ENCODE measurements around the gene MINDY4.

The MINDY4 gene

DNA sequence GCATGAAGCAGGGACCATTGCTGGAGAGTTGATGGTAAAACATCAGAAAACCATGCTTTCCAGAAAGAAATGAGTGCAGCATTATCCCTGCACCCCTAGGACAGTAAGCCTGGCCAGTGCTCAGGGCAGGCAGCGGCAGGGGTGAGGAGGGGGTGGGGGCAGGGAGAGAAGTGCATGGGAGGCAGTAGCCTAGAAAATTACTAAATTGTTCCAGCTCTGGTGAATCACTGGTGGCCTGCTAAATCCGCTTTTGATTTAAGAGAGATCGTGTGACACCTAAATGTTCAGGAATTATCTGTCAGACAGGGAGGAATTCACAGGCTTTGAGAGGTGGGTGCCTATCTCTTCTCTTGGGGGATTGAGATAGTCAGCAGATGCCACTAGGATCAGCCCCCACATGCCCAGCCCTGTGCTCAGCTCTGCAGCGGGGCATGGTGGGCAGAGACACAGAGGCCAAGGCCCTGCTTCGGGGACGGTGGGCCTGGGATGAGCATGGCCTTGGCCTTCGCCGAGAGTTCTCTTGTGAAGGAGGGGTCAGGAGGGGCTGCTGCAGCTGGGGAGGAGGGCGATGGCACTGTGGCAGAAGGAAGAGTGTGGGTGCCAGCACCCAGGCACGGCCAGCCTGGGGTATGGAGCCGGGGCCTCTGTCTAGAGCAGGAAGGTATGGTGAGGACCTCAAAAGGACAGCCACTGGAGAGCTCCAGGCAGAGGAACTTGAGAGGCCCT is 135.5 kb downstream of the MINDY4 start:
- FAIRE-seq, result no peak

DNA sequence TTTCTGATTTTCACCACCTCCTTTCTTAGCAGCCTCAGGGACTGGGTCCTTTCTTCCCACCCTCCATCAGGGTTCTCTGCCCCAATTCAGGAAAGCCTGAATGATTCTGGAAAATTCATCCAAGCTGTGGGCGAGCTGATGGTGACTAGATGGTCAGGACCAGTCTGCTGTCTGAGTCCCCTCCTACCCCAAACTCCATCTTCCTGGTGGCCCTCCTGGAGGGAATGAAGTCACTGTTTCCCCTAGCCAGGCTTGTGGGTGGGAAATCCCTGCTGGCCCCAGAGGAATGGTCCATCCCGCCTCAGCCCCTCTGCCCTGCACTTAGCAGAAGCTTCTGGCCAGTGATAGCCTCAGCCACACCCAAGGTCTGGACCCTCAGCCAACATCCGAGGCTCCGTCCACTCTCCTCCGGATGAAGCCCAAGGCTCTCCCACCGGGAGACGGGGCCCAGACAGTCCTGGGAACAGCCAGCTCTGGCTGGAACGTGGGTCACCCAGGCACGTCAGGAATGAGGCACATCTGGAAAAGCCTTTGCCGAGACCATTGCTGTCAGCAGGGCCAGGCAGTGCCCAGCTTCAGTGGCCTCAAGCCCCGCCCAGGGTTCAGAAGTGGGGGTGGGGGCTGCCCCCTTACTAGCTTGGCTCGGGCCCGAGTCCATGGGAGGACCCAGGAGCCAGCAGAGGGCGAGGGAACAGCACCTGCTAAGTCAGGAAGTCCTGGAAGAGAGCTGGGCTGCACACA is 136.5 kb downstream of the MINDY4 start:
- FAIRE-seq, result no peak

DNA sequence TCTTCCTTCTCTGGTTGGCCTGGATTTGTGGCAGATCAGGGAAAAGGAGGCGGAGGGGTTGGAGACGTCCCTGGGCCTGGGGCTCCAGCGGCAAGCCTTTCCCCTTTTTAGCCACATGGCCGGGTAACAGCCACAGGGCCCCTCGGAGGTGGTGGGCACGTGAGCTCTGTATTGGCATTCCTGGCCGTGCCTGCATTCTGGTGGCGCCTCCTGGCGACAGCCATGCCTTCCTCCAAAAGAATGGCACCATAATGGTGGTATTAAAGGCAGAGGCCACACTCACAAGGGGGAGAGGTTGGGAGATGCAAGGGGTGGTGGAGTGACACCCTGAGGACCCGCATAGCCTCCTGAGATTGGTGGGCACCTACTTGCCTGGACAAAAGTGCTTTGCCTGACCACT is 137.5 kb downstream of the MINDY4 start:
- no peak for FAIRE-seq

DNA sequence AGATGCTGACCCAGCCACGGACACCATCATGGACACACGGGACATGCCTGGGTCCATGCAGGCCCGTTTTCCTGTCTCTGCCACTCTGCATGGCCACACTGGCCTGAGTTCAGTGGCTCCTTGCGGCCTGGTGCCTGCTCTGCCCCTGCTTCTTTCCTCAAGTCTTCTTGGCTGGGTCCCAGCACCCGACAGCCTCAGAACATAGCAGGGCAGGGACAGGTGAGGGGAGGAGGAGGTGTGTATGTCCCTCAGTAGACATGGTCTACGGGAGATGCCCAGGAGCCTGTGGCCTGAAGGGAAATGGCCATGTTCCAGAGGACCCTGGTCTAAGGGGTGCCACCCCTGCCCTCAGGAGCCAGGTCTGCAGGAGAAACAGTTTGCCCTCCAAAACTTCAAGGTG is 138.2 kb downstream of the MINDY4 start:
- no peak for FAIRE-seq

DNA sequence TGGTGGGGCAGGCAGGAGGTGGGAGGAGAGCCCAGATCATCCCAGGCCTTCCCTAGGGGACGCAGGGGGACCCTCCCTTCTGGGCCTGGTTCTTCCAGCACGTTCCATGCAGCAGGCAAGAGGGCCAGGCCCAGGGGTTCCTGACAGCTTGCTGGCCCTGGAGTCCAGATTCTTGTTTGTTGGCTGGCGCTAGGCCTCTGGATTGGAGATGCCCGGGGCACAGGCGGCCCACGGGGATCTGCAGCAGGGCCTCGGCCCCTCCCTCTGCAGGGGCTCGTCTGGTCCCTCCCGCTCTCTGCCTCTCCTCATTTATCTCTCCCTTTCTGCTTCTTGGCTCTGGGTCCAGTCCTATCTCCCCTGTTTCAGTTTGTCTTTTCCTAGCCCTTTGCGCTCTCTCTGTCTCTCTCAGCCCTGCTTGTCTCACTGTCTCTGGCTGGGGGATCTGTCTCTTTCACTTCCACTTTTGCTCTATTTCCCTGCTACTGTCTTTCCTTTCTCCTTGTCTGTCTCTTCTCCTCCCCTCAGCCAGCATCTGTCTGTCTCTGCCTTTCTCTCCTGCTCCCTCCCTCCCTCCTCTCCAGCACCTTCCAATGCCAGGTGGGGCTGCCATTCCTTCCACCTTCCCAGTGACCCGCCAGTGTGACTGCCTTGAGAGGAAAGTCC is 139.3 kb downstream of the MINDY4 start:
- FAIRE-seq, result no peak

DNA sequence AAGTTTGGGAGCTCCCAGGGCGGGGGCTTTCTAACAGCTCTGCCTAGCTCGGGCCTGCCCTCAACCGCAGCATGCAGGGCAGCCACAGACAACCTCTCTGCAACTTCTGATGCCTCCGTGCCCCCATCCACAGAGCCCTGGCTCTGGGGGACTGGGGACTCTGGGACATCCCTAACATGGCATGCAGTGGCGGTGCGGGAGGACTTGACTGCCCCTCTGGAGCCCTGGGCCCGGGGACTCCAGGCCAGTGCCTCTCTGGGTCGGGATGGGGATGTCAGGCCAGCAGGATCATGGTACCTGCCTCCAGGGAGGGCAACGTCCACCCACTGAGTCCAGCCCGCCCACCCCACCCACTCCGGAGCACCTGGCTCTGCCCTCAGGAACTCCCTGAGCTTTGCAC is 139.9 kb downstream of the MINDY4 start:
- no peak for FAIRE-seq

DNA sequence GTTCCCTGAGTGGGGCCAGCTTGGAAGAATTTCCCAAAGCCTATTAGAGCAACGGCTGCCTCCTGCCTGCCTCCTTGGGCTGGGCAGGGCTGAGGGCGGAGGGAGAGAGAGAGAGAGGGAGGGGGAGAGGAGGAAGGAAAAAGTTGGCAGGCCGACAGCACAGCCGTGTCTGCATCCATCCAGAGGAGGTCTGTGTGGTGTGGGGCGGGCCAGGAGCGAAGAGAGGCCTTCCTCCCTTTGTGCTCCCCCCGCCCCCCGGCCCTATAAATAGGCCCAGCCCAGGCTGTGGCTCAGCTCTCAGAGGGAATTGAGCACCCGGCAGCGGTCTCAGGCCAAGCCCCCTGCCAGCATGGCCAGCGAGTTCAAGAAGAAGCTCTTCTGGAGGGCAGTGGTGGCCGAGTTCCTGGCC is 140.3 kb downstream of the MINDY4 start, which contains the start of gene AQP1:
Gene AQP1, plus strand, starts transcription at position 293 of the 409 bp plus-strand sequence. Its CDS starts 57 bp downstream, at position 350.
- FAIRE-seq, result no peak

DNA sequence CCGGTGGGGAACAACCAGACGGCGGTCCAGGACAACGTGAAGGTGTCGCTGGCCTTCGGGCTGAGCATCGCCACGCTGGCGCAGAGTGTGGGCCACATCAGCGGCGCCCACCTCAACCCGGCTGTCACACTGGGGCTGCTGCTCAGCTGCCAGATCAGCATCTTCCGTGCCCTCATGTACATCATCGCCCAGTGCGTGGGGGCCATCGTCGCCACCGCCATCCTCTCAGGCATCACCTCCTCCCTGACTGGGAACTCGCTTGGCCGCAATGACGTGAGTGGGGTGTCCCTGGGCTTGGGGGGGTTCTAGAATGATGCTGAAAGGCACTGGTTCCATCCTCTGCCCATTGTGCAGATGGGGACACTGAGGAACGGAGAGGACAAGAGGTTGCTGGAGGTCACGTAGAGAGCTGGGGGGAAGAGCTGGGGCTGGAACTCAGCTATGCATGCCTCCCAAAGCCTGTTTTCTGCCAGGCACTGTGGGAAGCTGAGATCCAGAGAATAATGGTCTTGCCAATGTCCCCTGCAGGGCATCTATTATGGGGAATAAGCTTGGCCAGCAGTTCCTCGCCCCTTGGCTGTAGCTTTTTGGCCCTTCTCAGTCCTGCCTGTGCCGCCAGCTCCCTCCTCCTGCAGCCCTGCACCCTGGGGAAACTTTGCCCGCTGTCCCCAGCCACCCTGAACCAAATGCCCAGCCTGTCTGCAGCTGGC is 141.0 kb downstream of the MINDY4 start:
- FAIRE-seq, result no peak

DNA sequence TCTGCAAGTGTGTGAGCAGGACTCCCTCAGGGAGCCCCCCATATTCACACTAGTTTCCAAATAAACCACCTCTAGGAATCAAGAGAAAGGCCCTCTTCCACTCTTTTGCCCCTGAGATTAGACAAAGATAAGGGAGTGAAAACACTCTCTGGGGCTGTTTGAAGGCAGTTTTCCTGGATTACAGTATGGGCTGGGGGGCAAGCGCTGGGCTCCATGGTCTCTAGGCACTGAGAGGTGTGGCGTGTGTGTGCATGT is 141.4 kb downstream of the MINDY4 start:
- no peak for FAIRE-seq

DNA sequence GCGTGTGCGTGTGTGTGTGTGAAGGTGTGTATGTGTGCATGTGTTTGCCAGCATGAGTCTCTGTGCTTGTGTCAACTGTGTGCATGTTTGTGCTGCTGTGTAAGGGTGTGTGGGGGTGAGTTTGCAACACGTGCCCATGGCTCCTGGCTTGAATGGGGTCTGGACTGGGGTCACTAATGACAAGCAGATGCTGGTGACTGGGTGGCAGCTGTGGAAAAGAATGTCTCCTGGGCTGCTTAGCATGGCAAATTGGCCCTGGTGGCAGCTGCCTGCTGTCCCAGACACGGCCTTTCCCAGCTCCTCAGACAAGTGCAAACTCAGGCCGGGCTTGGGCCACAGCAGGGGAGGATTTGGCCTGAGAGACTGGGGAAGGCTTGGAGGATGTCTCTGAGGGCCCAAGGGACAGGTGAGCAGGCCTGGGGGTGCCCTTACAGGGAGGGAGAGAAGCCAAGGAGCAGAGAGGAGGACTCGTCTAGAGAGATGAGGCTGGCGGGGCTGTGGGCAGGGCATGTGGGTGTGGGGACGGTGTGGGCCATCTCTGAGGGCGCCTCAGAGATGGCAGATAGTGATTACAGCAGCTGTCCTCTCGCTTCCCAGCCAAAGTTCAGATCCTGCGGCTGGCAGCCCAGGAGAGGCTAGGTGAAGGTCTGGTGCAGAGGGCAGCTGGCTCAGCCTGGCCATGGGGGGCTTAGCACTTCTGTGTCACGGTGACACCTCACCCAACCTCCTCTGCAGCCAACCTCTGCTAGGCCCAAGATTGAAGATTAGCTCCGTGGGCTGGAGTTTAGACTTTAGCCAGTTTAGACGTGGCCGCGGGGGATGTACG is 142.0 kb downstream of the MINDY4 start:
- no peak for FAIRE-seq

DNA sequence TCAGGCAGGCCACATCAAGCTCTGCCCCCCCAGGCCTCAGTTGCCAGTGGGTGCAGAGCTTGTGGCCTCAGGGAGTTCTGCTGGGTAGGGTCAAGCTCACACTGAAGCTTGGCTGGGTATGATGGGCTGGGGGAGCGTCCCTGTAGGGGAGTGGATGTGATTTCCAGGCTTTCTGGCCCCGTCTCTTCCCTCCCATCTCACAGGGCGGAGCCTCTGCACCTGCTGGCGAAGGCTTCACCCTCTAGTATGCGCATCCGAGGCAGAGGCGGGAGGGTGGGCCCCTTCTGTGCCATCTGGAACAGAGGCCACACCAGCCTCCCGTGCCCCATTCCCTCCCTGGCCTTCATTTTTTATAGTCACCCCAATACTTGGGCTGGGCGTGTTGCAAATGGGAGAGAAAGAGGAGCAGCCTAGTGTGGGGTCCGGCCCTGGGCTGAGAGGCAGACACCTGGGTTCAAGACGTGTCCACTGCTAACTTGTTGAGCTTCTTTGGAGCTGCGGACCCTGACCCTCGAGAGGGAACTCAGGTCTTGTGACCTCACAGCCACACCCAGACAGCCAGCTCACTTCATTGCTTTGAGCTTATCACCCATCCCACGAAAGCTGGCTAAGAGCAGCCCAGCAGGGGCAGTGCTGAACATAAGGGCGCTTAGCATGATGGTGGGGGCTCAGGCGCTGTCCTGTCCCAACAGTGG is 142.8 kb downstream of the MINDY4 start:
- no peak for FAIRE-seq

DNA sequence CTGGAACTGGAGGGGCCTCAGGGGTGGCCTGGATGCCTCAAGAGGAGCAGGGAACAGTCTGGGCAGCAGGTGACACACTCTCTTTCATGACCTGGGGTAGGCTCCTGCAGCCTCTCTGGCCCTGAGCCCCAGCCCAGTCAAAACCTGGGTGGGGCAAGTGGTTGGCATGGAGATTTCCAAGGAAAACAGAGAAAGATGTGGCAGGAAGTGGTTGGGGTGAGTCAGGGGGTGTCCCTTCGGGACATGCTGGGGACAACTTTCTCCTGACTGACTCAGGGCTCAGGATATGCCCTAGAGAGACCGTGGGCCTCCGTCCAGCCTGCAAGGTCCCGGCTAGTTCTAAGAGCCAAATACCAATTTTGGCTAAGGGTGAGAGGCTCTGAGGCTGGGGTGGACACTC is 143.4 kb downstream of the MINDY4 start:
- no peak for FAIRE-seq

DNA sequence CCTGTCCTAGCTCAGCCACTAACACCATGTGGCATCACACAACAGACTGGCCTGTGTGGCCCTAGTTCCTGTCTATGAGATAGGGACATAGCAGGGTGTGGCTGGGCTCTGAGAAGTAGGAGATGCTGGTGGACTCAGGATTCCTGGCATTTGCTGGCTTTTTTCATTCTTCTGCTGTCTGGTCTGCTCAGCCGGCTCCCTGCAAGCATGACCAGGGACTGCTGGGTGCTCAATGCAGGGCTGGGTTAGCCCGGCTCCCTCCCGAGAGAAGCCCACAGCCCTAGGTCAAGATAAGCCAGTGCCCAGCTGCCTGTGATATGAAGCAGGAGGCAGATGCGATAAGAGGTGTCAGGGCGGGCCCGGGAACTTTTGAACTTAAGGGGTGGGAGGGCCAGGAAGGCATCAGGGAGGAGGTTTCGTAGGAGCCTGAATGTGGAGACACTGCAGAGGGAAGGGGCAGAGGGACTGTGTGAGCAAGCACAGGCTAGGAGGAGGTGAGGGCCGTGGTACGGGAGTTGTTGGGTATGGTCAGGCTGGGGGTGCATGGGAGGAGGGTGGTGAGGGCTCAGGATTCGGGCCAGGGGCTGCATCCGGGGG is 143.9 kb downstream of the MINDY4 start:
- FAIRE-seq, result no peak

DNA sequence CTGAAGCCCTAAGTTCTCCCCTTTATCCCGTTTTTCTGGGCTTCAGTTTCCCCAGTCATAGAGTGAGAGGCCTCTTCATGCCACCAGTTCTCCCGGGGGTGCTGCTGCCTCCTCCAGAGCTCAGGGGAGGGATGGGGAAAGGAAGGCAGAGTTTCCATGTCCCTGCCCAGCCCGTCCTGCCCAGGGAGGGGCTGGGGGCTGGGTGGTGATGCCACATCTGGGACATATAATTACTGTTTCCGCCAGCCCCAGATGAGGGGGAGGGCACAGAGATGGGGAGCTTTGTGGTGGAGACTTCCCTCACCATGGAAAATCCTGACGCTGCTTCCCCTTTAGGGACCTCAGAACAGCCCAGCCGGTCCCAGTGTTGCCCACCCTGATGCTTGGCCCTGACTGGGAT is 144.5 kb downstream of the MINDY4 start:
- no peak for FAIRE-seq

DNA sequence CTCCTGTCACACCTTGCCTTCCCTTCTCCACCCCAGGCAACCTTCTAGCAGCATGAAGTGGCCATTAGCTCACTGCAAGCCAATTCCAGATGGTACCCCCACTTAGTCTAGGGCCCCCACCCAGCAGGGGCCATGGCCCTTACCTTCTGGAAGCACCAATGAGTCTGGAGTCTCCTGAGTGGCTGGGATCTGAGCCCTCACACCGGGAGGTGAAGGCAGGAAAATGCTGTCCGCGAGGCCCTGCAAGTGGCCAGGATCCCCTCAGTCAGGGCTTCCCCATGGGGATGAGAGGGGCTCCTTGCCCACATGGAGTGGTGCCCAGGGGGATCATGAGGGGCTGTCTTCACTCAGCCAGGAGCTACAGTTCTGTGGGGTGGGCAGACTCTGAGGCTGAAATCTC is 145.0 kb downstream of the MINDY4 start:
- FAIRE-seq, result no peak

DNA sequence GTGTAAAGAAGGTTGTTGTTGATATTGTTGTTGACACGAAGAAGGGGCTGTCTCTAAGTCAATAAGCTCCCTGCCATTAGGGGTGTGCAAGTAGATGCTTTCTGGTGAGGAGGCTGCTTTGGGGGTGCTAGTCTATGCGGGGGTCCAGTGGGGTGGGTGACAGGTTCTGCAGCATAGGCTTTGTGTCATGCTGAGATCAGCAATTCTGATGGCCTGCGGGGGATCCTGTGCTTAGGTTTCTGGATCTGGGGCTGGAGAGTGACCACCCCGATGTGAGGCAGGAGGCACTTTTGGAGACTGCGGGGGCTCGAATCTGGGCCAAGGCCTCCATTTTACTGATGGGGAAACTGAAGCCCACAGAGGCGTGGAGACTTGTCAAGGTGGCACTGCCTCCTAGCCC is 145.6 kb downstream of the MINDY4 start:
- no peak for FAIRE-seq

DNA sequence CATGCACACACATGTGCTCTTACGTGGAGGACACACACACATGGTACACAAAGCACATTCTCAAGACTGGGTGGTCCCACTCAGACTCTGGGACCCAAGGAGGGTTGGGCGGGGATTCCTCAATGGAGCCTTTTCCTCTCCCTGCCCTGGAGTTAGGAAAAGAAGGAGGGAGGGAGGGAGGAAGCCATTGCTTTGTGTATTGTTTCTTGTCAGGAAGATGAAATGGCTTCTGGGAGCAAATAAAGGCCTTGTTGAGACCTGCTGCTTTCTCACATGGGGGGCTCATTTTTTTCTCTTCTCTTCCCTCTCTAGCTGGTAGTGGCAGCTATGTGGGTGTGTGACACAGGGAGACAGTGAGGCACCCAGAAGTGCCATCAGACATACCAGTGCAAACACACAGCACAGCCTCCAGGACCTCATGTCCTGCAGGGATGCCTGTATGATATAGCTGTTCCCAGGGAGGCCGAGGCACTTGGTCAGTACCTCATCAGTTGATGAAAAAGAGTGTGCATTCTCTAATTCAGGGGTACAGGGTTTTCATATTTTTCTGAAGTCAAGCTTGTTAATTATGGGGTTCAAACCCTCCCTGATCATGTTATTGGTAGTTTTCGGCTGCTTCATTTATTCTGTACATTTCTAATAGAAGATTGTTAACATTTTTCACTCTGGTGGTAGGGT is 146.1 kb downstream of the MINDY4 start:
- no peak for FAIRE-seq

DNA sequence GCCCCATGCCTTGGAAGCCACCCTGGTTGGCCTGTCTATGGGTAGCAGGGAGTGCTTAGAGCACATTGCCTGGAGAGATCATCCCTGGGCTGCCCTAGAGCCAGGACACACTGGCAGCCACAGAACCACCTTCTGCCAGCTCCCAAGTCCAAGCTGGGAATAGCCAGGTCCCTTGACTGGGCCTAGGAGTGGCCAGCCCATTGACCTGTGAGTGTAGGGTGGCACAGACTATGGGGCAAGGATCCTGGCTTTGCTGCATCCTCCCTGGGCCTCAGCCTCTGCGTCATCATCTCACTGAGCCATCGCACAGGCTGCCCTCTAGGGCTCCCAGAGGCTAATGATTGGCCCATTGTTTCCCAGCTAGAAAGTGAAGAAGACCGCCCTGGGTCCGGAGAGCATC is 147.5 kb downstream of the MINDY4 start:
- FAIRE-seq, result no peak

DNA sequence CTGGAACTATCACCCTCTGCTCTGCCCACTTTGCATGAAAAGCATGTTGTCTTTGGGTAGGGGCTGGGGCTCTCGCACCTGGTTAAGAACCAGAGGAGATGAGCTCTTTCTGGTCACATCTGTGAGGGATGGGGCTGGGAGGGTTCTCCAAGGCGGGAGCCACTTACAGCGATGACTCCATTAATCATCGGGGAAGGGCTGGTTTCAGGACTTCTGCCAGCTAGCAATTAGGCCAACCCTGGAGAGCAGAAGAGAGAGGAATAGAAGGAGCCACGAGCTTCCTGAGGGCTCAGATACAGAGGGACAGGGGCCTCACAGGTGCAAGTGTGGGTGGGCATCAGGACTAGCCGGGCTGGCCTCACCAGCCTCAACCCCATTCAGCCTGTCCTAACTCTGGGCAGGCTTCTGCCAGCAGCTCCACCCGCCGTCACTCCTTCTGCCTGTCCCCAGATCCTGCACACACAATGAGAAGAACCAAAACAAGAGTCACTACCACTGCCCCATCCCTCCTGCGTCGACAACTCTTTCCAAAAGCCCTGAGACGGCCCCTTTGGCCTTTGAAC is 148.9 kb downstream of the MINDY4 start:
- FAIRE-seq, result no peak
